ENCODE results near the gene UNK.
A peak's percentile ranks its signal among the peaks of the same experiment; 100 is the strongest.

UNK gene

DNA sequence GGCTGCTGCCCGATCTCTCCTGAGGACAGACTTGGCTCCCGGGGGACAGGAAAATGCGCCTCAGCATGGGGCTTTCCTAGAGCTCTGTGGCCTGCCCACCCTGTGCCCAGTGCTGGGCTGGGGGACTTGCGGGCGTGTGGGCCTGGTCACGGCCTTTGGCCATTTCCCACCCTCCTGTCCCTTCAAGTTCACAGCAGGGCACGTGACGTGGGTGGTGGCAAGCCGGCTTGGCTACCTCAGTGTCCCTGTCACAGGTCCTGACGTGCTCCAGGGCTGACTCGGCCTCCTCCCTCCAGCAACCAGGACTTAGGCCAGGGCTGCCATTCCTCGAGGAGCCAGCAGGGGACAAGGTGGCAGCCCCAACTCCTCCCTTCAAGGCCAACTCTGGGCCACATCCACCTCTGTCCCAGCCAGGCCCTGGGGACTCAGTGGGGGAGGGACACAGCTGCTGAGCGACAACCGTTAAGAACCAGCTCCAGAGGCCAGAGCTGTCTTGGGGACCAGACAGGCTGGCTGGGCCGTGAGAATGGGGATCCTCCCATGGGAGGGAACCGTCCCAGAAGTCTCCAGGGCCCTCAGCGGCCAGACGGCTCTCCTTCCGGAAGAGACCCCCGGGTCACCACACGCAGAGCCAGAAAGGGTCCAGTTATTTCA, 60.6 kb downstream of the UNK start:
- H3K27ac ChIP-seq, result no peak overlapping the region; the same call in 1 of the 2 replicates
- peak; percentile 77 for TF ChIP-seq CTCF (conservative IDR thresholded peaks at IDR 0.05)

DNA sequence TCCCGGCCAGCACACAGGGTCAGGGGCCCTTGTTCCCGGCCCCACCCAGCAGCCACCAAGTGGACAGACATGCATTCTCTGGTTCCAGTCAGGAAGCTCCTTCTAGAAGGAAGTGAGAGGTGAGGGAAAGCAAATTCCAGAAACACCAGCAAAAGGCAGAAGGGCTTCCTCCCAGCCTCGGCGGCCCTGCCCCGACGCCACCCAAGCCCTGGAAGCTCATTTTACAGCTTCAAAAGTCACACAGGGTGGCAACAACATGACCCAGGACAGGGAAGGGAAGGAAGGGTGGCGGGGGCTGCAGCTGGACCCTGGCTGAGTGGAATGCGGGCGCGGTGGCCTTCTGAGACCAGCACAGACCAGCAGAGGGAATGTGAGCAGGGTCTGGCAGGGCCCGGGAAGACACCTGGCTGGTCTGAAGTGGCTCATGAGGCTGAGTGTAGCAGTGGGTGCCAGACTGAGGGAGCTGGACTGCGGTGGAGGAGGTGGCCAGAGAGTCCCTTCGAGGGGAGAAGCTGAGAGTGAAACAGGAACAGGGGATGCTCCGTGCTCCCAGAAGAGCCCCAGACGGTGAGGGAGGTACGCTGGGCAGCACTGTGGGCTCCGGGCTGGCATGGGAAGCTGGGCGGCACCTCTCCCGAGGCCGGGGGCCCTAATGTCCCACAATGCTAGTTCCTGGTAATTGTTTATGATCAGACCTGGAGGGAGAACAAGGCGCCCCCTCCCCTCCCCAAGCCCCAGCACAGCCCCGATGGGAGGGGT, 61.5 kb downstream of the UNK start:
- H3K27ac ChIP-seq, result peak overlapping the region; percentile 15; the same call in 1 of the 2 replicates
- no peak for TF ChIP-seq CTCF (conservative IDR thresholded peaks at IDR 0.05)

DNA sequence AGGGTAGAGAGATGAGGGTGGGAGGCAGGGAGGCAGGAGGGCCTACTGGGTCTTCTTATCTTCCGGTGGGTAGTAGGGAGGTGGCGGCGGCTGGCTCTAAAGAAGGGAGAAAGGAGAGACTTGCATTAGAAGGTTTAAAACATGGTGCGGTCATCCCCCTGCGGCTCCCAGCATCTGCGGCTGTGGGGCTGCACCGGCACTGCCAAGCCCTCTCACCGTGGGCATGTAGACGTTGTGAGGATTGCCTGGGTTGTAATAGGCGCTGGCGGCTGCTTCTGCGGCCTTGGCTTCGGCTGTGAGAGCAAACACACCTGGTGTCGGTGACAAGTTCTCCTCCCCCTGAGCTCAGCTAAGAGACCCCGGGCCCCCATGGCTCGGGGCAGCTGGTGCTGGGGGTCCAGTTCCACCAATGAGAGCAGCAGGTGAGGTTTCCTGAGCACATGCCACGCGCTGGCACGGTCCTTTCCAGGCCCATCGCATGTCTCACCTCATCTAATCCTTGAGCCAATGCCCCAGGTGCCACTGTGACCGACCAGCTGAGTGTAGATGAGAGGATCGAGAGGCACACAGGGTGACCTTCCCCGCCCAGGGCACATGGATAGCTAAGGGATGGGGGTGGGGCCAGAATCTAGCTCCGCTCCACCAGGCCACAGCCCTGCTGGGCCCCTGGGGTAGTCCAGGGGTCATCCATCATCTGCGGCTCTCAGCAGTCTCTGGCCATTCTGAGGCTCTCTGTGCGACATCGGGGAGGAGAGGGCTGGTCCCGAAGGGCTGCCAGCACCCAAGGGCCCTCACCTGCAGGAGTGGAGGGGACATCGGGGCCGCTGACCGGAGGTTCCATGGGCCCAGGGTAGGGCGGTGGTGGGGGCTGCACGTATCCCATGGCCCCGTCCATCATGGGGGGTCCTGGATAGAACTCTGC, 62.3 kb downstream of the UNK start:
- no peak for TF ChIP-seq CTCF (conservative IDR thresholded peaks at IDR 0.05)
- no peak overlapping the region for H3K27ac ChIP-seq

DNA sequence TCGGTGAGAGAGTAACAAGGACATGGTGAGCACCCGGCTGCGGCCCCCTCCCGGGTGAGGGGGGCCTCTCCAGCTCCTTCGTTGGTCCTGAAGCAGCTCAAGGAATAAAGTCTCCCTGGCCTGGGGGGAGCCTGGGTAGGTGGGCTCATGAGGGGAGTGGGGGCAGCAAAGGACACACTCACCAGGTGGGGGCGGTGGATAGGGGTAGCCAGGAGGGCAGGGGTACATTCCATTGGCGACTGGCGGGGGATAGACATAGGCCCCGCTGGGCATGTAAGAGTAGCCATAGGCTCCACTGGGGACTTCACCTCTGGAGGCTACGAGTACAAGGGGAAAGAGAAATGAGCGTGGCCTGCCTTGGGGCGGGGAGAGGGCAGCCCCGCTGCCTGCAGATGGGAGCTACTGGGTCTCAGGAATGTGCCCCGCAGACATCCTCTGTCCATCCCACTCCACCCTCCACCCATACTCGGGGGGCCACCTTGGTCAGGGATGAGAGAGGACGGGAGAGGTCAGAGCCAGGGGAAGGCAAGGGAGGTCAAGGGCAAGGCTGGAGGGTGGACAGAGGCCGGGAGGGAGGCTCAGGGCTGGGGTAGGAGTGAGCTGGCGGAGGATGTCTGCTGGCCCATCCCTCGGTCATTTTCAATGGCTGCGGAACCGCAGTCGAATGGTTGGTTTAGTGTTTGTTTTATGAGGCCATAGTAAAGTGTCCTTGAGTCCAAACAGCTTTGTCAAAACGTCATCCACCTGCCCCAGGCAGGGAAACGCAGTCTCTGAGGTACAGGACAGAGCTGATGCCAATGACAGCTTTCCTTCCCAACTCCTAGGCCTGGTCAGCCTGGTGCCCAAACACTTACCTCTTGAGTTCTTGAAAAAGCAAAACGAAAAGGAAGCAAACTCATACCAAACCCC, 63.3 kb downstream of the UNK start:
- no peak overlapping the region for H3K27ac ChIP-seq
- TF ChIP-seq CTCF (conservative IDR thresholded peaks at IDR 0.05), result no peak

DNA sequence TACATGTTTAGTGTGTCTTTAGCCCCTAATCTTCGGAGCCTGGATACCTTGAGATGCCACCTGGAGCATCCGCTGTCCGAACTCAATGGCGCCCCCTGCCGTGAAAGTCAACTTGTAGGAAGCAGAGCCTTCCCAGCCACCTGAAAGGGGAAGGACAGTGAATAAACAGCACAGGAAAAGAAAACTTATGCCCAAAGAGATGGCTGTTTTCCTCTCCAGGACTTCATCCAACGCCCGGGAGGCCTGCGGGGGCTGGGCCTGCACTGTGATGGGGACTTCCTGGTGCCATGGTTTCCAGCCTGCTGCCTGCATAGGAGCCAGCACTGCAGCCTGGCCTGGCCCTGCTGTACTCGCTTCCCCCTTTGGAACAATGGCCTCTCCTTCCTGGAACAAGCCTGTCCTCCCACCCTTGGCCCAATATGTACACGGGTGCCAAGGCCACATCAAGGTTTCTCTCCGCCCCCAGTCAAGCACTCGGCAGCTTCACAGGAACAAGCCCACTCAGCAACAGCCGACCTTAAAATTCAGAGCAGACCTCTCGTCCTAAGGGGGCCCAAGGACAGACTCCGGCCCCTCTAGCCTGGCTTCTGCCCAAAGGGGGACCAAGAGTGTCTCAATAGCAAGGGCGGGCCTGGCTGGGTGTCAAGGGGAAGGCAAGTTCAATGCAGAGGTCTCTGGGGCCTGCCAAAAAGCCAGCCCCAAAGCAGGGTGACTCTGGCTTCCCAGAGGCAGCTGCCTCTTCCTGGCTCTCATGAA, 64.1 kb downstream of the UNK start:
- TF ChIP-seq CTCF (conservative IDR thresholded peaks at IDR 0.05), result peak; percentile 78
- H3K27ac ChIP-seq, result no peak overlapping the region

DNA sequence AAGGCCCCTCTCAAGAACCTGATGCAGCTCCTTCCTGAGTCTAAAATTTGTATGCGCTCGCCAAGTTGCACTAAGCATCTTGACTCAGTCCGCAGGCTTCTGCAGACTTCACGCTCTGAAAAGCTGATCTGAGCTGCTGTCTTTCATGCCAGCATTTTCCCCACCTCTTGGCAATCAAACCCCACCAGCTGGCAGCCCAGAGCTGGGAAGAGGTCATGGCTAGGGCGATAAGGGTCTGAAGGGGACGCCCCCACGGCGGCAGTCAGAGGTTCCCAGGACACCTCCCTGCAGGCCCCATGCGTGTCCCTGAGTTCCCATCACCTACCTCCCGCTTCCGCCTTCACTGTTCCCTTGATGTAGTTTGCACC, 64.7 kb downstream of the UNK start:
- TF ChIP-seq CTCF (conservative IDR thresholded peaks at IDR 0.05), result no peak
- no peak overlapping the region for H3K27ac ChIP-seq
